ENCODE measurements around the gene RERE.

DNA sequence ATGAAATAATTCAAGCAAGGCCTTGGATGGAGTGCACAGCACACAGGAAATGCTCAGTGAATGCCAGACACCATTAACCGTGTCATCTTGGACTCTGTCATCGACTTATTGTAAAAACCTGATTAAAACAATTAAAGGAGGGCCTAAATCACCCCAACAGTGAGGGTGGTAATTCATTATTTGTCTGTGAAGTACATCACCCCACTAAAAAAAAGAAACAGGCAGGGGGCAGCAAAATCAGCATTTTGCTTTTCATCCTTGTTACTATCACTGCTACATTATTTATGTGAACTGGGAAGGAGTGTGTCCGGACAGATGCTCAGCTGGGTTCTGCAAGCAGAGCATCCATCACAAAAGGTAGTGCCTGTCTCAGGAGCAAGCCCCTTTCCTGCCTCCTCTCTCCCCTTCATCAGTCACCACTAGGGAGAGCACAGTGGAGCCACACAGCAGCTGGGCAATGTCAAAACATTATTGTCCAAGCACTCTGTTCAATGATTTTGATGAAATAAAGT, 98.5 kb downstream of the RERE start:
- TF ChIP-seq CTCF (conservative IDR thresholded peaks at IDR 0.05) (peak; percentile 38), ZFX (IDR thresholded peaks at IDR 0.05) (no peak)

Data from C4-2B (cell line).